ENCODE results near the gene SLC10A3. TPM values are rescaled to one million over a fixed set of nuclear protein-coding genes. Genes with fewer than 3 reads are reported as not detected.

The SLC10A3 gene
- total and polyA plus RNA-seq, 10 of the 15 experiments (the other 5 are each of a cell fraction or from before 2014, with no cell fraction given): 1.7 to 23.5 (median 11.0) TPM

GRCh38 chrX:154468217-154468616 lies 22.2 kb downstream of the SLC10A3 start:
- Histone ChIP-seq H3K4me2 (ENCODE audit: control insufficient read depth, insufficient read depth) (no peak overlapping the region), H3K27me3 (replicated peaks in 1 of 2; ENCODE audit: control insufficient read depth in 2 of 2, insufficient read depth in 2 of 2, low read length in 1 of 2) (no peaks in the 10 kb centered on the region), H3K9ac (ENCODE audit: control insufficient read depth, insufficient read depth, low read length) (no peak overlapping the region), H3K27ac (ENCODE audit: control insufficient read depth, insufficient read depth) (no peak overlapping the region), H2AFZ (ENCODE audit: control insufficient read depth, low read depth, low read length) (no peak overlapping the region), H3K36me3 (ENCODE audit: control insufficient read depth in 2 of 2, insufficient read depth in 2 of 2, low read length in 1 of 2) (peaks cover 0 to 2% of the 10 kb centered on the region in 2 experiments; a peak in 3 of 4 replicates), H3K9me3 (replicated peaks; ENCODE audit: control insufficient read depth, insufficient read depth, low read length) (no peaks in the 10 kb centered on the region; the same call in 2 of the 3 replicates), H3K4me3 (no peak overlapping the region), H3K79me2 (ENCODE audit: control insufficient read depth, insufficient read depth, low read length) (no peaks in the 10 kb centered on the region), H3K4me1 (ENCODE audit: control insufficient read depth, insufficient read depth, low read length) (no peaks in the 10 kb centered on the region), H4K20me1 (ENCODE audit: control insufficient read depth, insufficient read depth) (no peaks in the 10 kb centered on the region)
- ATAC-seq (no peak), DNase-seq (ENCODE audit: low read depth, low spot score) (no peak), FAIRE-seq (no peak)
- CTCF ChIA-PET: no interaction called here
- no TSS peak for BruUV-seq (replicated peaks)
- POLR2A ChIA-PET: no interaction called here
- RAD21 ChIA-PET (ENCODE audit: unreplicated experiment): no interaction called here
- SMC1A ChIA-PET (ENCODE audit: uncharacterized antibody, unreplicated experiment): no interaction called here
- intact Hi-C loops (cut with micrococcal nuclease; ENCODE audit: unreplicated experiment): no loop called here
- WGBS (ENCODE audit: insufficient coverage, insufficient replicate concordance, low lambda C conversion rate, missing lambda C conversion rate): 86% methylated on average over 22 of the region's 23 CpGs
- in situ Hi-C loops (cut with MboI): no loop called here
- TF ChIP-seq PML (IDR thresholded peaks at IDR 0.05; ENCODE audit: low read length) (no peak), CHD1 (IDR thresholded peaks at IDR 0.05; ENCODE audit: low read depth, low read length) (no peak), KLF5 (IDR thresholded peaks at IDR 0.05; ENCODE audit: partially characterized antibody) (no peak), SUZ12 (IDR thresholded peaks at IDR 0.05; ENCODE audit: unreplicated experiment) (no peak), MEF2A (IDR thresholded peaks at IDR 0.05; ENCODE audit: insufficient read depth, low read depth, low read length) (no peak), FOXK2 (IDR thresholded peaks at IDR 0.05) (no peak), BCLAF1 (IDR thresholded peaks at IDR 0.05) (no peak), RUNX3 (IDR thresholded peaks at IDR 0.05; ENCODE audit: low read length) (no peak), NRF1 (conservative IDR thresholded peaks at IDR 0.05; ENCODE audit: low read depth, low read length) (no peak), ATF7 (IDR thresholded peaks at IDR 0.05; ENCODE audit: low read depth) (no peak), EZH2 (IDR thresholded peaks at IDR 0.05; ENCODE audit: borderline replicate concordance, control insufficient read depth, low read depth, low read length) (no peak), NR2C1 (IDR thresholded peaks at IDR 0.05) (no peak)
- TF ChIP-seq, protein P1, sequence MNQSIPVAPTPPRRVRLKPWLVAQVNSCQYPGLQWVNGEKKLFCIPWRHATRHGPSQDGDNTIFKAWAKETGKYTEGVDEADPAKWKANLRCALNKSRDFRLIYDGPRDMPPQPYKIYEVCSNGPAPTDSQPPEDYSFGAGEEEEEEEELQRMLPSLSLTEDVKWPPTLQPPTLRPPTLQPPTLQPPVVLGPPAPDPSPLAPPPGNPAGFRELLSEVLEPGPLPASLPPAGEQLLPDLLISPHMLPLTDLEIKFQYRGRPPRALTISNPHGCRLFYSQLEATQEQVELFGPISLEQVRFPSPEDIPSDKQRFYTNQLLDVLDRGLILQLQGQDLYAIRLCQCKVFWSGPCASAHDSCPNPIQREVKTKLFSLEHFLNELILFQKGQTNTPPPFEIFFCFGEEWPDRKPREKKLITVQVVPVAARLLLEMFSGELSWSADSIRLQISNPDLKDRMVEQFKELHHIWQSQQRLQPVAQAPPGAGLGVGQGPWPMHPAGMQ (IDR thresholded peaks at IDR 0.05; ENCODE audit: borderline replicate concordance): no peak
- TF ChIP-seq, protein P2, sequence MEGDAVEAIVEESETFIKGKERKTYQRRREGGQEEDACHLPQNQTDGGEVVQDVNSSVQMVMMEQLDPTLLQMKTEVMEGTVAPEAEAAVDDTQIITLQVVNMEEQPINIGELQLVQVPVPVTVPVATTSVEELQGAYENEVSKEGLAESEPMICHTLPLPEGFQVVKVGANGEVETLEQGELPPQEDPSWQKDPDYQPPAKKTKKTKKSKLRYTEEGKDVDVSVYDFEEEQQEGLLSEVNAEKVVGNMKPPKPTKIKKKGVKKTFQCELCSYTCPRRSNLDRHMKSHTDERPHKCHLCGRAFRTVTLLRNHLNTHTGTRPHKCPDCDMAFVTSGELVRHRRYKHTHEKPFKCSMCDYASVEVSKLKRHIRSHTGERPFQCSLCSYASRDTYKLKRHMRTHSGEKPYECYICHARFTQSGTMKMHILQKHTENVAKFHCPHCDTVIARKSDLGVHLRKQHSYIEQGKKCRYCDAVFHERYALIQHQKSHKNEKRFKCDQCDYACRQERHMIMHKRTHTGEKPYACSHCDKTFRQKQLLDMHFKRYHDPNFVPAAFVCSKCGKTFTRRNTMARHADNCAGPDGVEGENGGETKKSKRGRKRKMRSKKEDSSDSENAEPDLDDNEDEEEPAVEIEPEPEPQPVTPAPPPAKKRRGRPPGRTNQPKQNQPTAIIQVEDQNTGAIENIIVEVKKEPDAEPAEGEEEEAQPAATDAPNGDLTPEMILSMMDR (IDR thresholded peaks at IDR 0.05 in 2 of 3, conservative IDR thresholded peaks at IDR 0.05 in 1 of 3; ENCODE audit: control insufficient read depth in 2 of 3, extremely low read depth in 1 of 3, insufficient read depth in 1 of 3, low read depth in 3 of 3, low read length in 3 of 3): no peak
- TF ChIP-seq, protein P3, sequence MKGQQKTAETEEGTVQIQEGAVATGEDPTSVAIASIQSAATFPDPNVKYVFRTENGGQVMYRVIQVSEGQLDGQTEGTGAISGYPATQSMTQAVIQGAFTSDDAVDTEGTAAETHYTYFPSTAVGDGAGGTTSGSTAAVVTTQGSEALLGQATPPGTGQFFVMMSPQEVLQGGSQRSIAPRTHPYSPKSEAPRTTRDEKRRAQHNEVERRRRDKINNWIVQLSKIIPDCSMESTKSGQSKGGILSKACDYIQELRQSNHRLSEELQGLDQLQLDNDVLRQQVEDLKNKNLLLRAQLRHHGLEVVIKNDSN (IDR thresholded peaks at IDR 0.05; ENCODE audit: borderline replicate concordance, extremely low read length, insufficient read depth, low read depth, low read length): no peak

Measured in GM12878 (cell line).